ENCODE data around the gene CDC42BPA.
"Not testable (repeated sequence)": the region's sequence is repeated elsewhere in the genome, so short reads cannot be mapped to it uniquely, and the experiment has no call there.

The CDC42BPA gene

DNA sequence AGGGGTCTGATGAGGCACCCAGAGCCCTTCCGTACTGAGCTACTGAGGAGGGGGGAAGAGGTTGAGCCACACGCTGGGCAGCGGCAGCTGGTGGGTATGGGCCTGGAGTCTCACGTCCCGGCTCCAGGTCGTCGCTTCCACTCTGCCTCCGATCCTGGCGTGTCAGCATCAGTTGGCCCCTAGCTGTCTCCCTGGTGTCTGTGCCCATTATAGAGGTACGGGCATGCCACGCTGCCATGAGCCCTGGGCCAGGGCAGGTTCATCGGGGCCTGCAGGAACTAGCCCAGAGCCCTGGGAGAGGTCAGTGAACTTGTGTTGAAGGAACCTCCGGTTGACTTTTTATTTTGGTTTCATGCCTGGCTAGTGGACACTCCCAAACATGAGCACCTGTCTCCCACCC, 360.0 kb downstream of the CDC42BPA start:
- DNase-seq: no peak

DNA sequence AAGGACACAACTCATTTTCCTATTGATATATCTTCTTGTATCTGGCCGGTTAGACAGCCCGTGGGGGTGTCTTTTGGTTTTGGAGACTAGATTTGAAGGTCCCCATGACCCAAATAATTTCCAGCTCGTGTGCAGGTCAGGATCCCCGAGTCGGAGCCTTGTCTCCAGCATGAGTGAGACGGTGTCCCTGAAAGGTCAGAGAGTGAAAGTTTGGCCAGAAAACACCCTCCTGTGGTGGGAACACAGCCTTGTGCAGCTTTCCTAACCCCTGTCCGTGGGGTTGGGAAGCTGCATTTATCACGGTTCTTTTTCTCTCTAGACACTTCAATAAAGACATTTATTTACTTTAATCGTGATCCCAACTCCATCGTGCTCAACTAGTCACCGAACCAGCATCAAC, 360.6 kb downstream of the CDC42BPA start:
- no peak for DNase-seq

DNA sequence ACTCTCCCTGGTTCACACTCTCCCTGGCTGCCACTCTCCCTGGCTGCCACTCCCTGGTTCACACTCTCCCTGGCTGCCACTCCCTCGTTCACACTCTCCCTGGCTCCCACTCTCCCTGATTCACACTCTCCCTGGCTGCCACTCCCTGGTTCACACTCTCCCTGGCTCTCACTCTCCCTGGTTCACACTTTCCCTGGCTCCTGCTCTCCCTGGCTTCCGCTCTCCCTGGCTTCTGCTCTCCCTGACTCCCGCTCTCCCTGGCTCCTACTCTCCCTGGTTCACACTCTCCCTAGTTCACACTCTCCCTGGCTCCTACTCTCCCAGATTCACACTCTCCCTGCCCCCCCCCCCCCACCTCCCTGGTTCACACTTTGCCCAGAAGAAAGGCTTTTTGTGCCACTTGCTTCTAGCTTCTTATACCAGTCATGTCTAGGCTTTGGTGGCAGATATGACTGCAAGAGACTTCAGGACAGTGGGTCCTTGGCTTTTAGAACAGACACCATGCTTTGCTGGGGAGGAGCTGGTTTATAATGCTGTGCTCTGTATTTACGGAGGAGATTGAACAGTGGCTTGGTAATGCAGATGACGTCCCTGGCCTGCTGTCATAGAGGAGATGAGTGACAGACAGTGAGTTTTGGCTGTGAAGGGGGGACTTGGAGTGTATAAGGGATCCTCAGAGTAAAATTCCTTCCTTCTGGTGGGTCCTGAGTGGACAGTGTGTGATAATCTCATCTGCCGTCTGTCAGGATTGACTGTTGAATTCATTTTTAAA, 361.2 kb downstream of the CDC42BPA start:
- no peak for DNase-seq

DNA sequence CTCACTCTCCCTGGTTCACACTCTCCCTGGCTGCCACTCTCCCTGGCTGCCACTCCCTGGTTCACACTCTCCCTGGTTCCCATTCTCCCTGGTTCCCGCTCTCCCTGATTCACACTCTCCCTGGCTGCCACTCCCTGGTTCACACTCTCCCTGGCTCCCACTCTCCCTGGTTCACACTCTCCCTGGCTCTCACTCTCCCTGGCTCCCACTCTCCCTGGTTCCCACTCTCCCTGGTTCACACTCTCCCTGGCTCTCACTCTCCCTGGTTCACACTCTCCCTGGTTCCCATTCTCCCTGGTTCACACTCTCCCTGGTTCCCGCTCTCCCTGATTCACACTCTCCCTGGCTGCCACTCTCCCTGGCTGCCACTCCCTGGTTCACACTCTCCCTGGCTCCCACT, 362.4 kb downstream of the CDC42BPA start:
- DNase-seq: not testable (repeated sequence)

DNA sequence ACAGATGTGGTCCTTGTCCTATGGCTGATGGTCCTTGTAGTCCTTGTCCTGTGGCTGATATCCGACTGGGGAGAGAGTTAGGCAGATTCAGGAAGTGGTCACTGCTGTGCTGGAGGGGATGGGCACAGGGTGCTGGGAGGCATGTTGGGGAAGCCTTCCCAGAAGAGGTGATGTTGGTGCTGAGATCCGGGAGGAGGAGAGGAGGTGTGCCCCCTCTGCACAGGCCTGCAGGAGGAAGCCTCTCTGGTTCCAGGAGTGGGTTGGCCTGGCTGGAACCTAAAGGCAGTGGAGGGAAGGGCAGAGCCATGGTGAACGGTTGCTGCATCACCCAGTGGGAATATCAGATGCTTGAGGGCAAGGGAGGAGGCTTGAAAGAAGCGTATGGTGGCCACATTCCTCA, 363.5 kb downstream of the CDC42BPA start:
- no peak for DNase-seq

DNA sequence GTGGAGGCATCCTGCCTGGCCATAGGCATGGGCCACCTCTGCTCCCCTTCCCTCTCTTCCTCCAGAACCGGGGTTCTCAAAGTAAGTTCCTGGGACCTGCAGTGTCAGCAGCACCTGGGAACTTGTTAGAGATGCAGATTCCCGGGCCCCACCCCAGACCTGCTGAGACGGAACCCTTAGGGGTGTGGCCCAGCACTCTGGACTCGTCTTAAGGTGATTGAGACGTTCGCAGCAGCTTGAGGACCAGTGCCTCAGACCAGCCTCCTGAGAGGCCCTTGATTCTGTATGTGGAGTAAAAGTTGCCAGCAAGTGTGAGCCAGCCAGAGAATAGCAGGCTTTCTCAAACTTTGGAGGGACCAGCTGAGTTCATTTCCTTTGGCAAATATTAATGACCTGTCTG, 364.0 kb downstream of the CDC42BPA start:
- no peak for DNase-seq

DNA sequence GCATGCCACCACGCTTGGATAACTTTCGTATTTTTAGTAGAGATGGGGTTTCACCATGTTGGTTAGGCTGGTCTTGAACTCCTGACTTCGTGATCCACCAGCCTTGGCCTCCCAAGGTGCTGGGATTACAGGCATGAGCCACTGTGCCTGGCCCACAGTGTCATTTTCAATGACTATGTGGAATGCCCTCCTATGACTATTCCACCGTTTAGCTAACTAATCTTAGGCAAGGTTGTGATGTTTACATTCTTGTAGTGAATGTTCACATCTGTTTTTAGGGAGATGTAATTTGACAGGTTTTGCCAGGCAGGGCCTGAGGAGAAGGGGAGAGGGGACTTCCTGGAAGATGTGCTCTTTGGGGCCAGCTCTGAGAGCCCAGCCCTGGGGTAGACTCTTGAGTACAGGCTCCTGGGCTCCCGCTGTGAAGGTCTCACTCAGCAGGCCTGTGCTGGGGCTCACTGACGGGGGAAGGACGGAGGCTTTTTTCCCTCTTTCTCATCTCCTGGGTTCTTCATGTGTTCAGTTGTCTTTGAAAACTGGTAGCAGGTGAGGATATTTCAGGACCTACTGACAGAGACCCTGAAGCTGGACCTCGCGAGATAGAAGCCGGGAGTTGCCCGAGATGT, 365.0 kb downstream of the CDC42BPA start:
- DNase-seq: no peak

DNA sequence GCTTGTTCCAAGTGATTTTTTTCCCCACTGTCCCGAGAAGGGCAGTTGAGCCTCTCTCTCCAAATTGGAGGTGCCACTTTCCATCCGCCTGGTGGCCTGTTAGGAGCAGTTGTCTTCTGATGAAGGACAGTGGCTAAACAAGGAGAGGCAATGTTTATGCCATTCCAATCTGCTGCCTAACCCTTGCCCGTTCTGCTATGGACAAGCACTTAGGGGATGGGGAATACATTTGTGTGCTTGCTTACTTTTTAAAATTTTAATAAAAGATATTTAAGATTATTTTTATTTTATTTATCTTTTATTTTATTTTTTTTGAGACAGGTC, 366.2 kb downstream of the CDC42BPA start:
- DNase-seq: no peak

DNA sequence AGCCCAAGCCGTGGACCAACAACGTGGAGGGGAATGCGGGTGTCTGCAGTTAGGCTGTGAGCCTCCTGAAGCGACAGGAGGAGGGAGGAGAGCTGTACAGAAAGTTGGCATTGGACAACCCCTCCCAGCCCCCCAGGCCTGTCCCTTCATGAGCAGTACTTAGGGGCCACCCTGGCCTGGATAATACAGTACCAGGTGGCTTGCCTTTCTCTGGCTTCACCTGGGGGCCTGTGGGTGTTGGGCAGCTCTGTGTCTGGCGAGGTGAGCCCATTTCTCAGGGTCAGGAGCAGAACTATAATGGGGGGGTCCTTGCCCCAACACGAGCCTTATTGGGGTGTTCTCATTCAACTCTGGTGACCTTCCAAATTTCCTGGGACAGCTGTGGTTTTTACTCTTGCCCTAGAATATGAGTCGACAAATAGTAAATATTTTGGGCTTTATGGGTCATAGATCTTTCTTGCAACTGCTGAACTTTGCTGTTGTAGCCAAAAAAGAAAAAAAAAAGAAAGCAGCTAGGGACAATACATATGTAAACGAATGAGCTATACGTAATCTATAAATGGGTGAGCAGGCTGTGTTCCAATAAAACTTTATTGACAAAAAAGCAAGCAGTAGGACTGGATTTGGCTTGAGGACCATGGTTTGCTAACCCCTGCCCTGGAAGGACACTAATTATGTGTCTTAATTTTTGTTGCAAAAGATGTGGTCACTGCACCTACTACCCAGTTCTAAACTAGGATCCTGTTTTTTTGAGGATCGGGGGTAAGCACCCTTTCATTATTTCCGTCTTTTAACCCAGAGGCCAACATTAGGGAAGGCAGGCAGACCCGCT, 366.8 kb downstream of the CDC42BPA start:
- no peak for DNase-seq

DNA sequence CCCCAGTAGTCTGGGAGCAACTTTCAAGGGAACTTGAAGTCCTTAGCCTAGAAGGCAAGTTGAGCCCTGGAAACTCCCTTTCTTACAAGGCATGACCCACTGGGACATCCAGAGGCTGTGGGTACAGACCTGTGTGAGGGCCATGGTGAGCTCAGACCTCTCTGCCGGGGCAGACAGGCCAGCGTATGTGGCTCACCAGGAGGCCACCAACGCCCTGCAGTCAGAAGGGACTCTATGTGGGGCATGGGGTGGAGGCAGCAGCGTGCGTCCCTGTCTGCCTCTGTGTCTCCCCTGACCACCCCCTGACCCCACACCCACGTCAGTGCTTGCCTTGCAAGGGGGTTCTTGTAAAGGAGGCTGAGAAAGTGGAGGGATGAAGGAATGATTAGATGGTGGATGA, 367.4 kb downstream of the CDC42BPA start:
- DNase-seq: no peak

DNA sequence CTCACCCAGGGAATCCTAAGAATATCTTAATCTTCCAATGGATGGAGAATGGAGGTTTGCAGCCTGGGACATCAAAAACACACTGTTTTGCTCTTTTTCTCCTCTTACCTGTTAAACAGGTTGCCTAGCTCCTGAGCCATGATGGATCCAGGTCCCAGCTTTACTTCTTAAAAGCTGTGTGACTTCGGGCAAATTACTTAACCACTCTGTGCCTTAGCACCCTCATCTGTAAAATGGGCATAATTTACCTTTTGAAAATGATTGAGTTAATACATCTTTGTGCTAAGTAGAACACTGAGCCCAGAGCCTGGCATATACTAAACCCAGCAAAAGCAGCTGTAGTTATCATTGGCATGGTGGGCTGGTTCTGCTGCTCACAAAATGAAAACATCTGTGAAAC, 368.0 kb downstream of the CDC42BPA start:
- no peak for DNase-seq

DNA sequence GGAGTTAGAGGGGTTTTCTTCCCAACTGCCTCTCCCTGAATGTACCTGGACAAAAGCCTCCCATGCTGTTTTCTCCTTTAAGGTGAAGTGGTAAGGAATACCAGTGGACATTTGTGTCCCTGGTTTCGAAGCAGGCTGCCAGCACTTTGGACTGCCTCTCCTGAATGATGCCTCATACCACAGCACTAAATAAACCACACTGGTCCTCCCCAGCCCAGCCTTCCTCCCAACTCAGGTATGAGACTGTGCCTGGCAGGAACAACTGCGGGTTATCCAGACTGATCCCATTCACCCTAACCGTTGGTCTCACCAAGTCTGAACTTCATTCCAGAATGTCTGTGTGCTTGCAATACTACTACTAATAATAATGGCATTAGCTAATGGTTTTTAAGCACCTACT, 368.9 kb downstream of the CDC42BPA start:
- no peak for DNase-seq

DNA sequence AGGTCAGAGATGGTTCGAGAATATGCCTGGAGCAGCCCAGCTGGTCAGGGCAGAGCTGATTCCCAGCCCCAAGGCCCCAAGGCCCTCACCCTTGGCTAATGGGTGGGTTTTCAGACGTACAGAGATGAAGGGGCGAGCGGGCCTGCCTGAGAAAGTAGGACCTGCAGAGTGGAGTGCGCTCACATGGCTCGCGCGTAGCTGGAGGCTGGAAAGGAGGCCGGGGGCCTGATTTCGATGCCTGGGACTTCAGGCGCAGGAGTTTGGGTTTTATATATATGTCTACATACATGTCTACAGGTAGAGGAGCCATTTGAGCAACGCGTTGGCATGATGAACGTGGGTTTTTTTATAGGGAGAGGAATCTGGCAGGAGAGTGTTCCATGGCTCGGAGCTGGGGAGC, 369.3 kb downstream of the CDC42BPA start:
- no peak for DNase-seq

DNA sequence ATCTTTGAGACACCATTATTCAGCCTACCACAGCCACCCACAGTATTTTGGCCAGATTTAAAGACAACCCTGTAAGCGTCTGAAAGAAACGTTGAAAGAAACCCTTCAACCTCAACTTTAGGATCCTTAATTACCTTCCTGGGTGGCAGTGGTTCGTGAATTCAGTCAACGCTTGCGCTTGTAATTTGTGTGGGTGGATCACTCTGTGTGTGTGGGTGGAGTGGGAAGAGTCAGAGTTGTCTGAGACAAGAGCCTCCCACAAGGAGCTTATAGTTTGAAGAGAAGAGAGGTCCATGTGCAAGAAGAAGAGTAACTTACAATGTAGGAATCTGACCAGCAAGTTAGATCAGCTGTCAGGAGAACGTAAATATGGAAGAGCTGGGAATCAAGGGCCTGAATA, 369.8 kb downstream of the CDC42BPA start:
- DNase-seq: no peak

DNA sequence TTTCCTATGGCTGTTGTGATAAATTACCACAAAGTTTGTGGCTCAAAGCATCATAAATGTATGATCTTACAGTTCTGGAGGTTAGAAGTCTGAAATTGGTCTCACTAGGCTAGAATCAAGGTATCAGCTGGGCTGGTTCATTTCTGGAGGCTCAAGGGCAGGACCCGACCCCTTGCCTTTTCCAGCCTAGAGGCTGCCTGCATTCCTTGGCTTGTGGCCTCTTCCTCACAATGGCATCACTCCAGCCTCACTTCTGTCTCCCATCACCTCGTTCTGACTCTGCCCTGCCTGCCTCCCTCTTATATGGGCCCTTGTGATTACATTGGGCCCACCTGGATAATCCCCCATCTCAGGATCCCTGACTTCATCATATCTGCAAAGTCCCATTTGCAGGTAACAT, 370.2 kb downstream of the CDC42BPA start:
- no peak for DNase-seq

DNA sequence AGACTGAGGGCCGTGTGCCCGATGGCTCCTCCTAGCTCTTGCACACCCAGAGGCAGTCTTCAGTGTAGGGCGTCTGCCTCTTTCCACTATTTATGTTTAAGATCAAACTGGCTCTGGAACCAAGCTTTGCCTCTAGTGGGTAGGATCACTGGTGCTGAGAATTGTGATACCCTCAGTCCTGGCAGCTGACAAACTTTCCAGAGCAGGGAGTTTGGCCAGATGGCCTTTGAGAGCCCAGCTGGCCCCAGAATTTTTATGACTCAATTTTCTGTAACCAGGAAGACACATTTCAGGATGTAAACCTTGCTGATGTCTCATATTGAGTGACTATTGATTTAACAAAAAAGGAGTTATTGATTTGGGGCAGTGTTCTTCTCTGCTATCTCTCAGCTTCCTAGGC, 371.5 kb downstream of the CDC42BPA start:
- no peak for DNase-seq

DNA sequence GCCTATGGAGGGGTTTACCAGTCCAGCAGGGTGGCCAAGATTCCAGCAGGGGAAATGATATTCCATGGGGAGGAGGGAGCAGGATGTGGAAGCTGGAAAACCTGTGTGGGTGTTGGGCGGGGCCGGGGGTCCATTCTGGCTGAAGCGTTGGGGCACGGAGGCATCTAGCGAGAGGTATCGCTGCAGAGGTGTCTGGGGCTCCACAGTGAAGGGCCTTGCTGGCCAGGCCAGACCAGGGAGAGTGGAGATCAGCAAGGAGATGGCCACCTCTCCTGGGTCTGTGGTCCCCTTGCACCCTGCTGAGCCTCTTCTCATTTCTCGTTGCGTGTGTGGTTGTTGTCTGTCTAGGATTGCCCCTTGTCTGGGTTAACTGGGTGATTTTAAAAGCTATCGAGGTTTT, 372.0 kb downstream of the CDC42BPA start:
- no peak for DNase-seq

DNA sequence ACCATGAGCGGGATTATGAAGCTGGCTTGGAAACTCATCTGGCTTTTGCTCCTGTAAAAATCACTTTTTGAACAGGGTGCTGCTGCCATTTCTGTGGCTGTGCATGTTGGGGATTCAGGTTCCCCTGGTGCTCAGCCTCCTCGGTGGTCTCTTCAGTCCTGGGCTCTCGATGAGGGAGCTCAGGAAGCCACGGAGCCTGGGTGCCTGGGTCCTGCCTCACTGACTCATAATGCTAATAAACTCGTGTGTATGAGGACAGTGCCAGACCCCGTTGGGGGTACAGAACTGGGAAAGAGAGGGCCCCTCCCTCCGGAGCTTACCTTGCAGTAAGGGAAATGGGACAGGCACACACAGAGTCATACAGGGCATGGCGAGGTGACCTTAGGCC, 372.4 kb downstream of the CDC42BPA start:
- no peak for DNase-seq

DNA sequence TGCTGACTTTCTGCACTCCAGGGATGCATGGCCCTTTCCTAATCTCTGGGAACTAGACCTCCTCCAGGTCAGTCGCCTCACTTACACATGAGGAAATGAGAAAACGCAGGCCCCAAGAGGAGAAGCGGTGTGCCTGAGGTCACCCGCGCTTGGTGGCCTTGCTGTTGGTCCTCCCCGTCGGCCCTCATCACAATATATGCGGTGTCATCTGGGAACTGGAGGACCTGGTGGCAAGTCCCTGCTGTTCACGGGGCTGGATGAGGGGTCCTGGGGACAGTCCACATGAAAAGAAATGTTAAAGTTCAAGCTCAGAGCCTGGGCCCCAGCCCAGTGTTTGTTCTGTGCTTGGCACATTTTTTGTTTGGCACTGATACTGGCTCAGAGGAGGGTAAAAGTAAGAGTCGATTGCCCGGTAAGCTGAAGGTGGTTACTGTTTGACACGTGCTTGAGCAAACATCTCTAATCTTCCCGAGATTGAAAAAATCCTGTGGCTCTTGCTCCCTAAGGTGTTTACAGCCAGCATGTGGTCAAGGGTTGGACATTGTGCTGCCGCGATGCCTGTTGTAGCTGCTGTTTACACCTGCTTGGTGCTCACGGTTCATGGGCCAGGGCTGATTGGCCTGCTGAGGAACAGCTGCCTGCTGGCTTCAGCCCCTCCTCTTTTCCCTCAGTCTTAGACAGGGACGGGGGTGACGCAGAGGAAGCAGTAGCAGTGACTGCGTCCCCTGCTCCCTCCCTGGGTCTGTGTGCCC, 373.0 kb downstream of the CDC42BPA start:
- no peak for DNase-seq

DNA sequence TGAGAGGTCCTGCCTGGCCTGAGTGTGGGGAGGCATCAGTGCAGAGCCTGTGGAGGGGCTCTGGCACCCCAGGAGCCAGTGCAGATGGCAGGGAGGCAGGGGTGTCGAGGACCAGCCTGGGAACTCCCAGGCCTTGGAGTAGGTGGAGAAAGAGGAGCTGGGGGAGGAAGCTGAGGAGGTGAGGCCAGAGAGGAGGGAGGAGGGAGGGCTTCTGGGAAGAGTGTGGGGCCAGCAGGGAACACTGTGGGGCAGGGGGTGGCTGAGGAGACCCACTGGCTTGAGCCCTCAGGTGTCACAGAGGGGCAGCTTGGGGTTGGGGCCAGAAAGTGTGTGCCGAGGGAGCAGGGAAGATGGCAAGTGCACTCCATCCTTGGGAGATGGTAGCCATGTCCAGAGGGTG, 374.4 kb downstream of the CDC42BPA start:
- DNase-seq: no peak

DNA sequence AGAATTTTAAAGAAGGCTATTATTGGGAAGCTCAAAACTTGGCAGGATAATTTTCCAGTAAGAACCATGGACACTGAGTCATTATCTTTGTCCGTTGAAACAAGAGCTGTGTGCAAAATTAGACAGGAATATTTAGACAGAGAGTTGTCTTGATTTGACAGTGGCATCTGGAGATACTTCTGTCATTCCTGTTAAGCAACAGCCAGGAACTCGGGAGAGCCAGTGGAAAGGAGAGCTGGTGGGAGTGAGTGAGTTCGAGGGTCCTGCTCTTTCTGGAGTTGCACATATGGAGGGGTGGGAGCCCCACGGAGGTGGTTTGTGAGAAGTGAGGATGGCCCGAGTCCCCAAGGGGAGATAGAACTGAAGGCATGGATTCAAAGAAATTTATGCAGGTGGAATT, 375.1 kb downstream of the CDC42BPA start:
- DNase-seq: peak; percentile 21

DNA sequence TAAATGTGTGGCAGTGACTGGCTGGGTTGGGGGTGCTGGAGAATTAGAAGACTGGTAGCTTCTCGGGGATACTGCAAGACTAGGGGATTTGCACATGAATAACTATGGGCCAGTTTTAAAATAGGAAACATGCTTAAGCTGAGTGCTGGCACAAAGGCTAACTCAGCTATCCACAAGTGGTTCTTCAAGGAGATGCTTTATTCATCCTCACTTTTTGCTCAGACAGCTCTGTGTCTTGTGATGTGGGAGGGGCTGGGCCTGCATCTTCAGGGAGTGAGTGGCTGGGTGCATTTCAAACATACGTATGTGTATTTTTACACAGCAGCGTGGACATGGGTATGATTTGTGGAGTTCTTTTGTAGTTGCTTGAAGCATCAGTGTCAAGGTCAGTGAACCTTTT, 375.9 kb downstream of the CDC42BPA start:
- no peak for DNase-seq

DNA sequence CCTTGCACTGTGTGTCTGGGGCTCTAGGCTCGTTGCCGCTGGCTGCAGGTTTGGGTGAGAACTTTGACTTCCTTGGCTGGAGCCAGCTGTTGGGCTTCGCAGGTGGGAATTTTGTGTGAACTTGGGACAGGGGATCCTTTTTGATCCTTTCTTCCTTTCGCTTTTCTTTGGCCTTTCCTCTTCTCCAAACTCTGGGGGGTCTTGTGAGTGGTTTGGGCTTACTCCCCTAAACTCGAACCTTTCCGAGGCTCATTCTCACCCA, 377.6 kb downstream of the CDC42BPA start:
- no peak for DNase-seq

Measured in suppressor macrophage treated with lipopolysaccharide for 4 hours (primary cell).